Measurements from ENCODE around the gene DNAAF8. TPM values are rescaled to one million over a fixed set of nuclear protein-coding genes. Genes with fewer than 3 reads are reported as not detected.

DNAAF8 gene
- total and polyA plus RNA-seq, 2 donors (not counting 3 experiments of a cell fraction or from before 2014, with no cell fraction given): 0.58 to 1.0 TPM

DNA sequence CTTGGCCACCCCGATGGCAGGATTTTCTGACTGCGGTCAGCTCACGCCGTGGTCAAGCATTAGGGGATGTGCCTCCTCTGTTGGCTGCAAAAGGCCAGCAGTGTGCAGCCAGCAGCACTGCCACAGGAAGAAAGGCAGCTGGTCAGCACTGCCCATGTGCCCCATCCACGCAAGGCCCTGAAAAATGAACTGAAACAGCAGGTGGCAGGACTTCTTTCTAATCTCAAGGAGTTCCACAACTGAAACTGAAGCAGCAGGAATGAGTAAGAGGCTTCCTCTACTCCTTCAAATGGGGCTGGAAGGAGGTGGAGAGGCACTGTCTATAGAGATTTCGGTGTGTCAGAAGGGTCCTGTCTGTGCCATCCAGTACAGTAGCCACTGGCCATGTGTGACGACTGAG, 29.5 kb downstream of the DNAAF8 start:
- no peak overlapping the region for H3K4me3 ChIP-seq (replicated peaks in 1 of 3; ENCODE audit: insufficient read depth in 1 of 3, low read depth in 1 of 3, low read length in 3 of 3)
- H3K27me3 ChIP-seq (ENCODE audit: control insufficient read depth in 2 of 2, insufficient read depth in 2 of 2, low read length in 2 of 2): no peaks in the 10 kb centered on the region
- intact Hi-C loops (cut with micrococcal nuclease): no loop called here
- H3K27ac ChIP-seq (ENCODE audit: insufficient read depth, low read depth, low read length): no peak overlapping the region
- BruUV-seq (replicated peaks): no TSS peak
- H3K4me1 ChIP-seq (ENCODE audit: control insufficient read depth, extremely low read depth, insufficient read depth, low read length): peaks cover 15% of the 10 kb centered on the region
- DNase-seq (ENCODE audit: low read depth, low spot score) (no peak), FAIRE-seq (no peak)
- H3K36me3 ChIP-seq (ENCODE audit: control insufficient read depth in 2 of 2, extremely low read depth in 1 of 2, insufficient read depth in 2 of 2, low read length in 2 of 2): peaks cover 12 to 36% of the 10 kb centered on the region in 2 experiments
- H3K9me3 ChIP-seq (replicated peaks; ENCODE audit: control insufficient read depth, insufficient read depth, low read length): no peaks in the 10 kb centered on the region
- no peak overlapping the region for H3K4me2 ChIP-seq (ENCODE audit: insufficient read depth, low read length)
- CTCF ChIA-PET: no interaction called here
- dilution Hi-C loops (cut with MboI; ENCODE audit: extremely low pct_ligation_motif_present, low sequenced_read_pairs): no loop called here
- H3K79me2 ChIP-seq (ENCODE audit: control insufficient read depth, insufficient read depth, low read length): peaks cover 12% of the 10 kb centered on the region
- no peak overlapping the region for H2AFZ ChIP-seq (ENCODE audit: low read depth, low read length)
- H3K9ac ChIP-seq (replicated peaks; ENCODE audit: extremely low read depth, insufficient read depth, low read length): no peak overlapping the region
- no peaks in the 10 kb centered on the region for H3K9me1 ChIP-seq (replicated peaks; ENCODE audit: control insufficient read depth, extremely low read depth, insufficient read depth, low read length)
- TF ChIP-seq, protein P1, sequence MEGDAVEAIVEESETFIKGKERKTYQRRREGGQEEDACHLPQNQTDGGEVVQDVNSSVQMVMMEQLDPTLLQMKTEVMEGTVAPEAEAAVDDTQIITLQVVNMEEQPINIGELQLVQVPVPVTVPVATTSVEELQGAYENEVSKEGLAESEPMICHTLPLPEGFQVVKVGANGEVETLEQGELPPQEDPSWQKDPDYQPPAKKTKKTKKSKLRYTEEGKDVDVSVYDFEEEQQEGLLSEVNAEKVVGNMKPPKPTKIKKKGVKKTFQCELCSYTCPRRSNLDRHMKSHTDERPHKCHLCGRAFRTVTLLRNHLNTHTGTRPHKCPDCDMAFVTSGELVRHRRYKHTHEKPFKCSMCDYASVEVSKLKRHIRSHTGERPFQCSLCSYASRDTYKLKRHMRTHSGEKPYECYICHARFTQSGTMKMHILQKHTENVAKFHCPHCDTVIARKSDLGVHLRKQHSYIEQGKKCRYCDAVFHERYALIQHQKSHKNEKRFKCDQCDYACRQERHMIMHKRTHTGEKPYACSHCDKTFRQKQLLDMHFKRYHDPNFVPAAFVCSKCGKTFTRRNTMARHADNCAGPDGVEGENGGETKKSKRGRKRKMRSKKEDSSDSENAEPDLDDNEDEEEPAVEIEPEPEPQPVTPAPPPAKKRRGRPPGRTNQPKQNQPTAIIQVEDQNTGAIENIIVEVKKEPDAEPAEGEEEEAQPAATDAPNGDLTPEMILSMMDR (IDR thresholded peaks at IDR 0.05; ENCODE audit: extremely low read depth in 1 of 2, insufficient read depth in 1 of 2, low read depth in 1 of 2, low read length in 2 of 2): no peak
- TF ChIP-seq GATA2 (IDR thresholded peaks at IDR 0.05; ENCODE audit: insufficient read depth, insufficient read length, low read depth, low read length) (no peak), MYC (IDR thresholded peaks at IDR 0.05; ENCODE audit: low read depth, low read length) (no peak), FOS (IDR thresholded peaks at IDR 0.05; ENCODE audit: borderline replicate concordance, insufficient read depth, low read length) (no peak), POLR2AphosphoS5 (IDR thresholded peaks at IDR 0.05; ENCODE audit: insufficient read depth, low read depth, low read length) (no peak), JUN (IDR thresholded peaks at IDR 0.05; ENCODE audit: borderline replicate concordance, insufficient read depth, insufficient read length, low read depth) (no peak), POLR2A (IDR thresholded peaks at IDR 0.05; ENCODE audit: low read depth, low read length) (no peak), EZH2 (IDR thresholded peaks at IDR 0.05; ENCODE audit: borderline replicate concordance, low read depth, low read length, severe bottlenecking) (no peak)
- TF ChIP-seq, protein P2, sequence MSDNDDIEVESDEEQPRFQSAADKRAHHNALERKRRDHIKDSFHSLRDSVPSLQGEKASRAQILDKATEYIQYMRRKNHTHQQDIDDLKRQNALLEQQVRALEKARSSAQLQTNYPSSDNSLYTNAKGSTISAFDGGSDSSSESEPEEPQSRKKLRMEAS (IDR thresholded peaks at IDR 0.05; ENCODE audit: insufficient read depth, insufficient read length): no peak
- POLR2A ChIA-PET: no interaction called here
- H4K20me1 ChIP-seq (replicated peaks; ENCODE audit: control insufficient read depth, extremely low read depth, insufficient read depth, low read length): no peaks in the 10 kb centered on the region

Data from endothelial cell of umbilical vein (primary cell).